CD4-positive, alpha-beta memory T cell (primary cell): ENCODE measurements around the gene AHI1. TPM values are rescaled to one million over a fixed set of nuclear protein-coding genes. Genes with fewer than 3 reads are reported as not detected.
"Not testable (repeated sequence)": the region's sequence is repeated elsewhere in the genome, so short reads cannot be mapped to it uniquely, and the experiment has no call there.

ENCODE experiments used
- CTCF ChIA-PET: fragments of 350-600 bp; sonication (Branson Sonifier 250); formaldehyde crosslinking; loops from one replicate; lab custom pipeline; 2021; ENCODE audit warnings: inconsistent platforms; ENCODE audit not compliant: partially characterized antibody; lab: Charles Lee
- POLR2A ChIA-PET: fragments of 350-600 bp; sonication (Branson Sonifier 250); formaldehyde crosslinking; loops from one replicate; lab custom pipeline; 2021; ENCODE audit not compliant: partially characterized antibody; lab: Charles Lee
- DNase-seq, 5 donors: peaks; one replicate each; pipeline versions ENCODE4 v3.0.0 to v3.0.0-alpha.2; 2020 to 2022; ENCODE audit warnings: mixed read lengths in 1 of 5
- H3K27ac ChIP-seq: one replicate; pipeline ENCODE4 v1.7.0; 2013; ENCODE audit warnings: low read depth, low read length
- H3K27me3 ChIP-seq: 2 replicates; pipeline ENCODE4 v1.7.0; 2013; ENCODE audit warnings: mild to moderate bottlenecking, low read length, moderate library complexity; ENCODE audit not compliant: insufficient read depth
- H3K36me3 ChIP-seq: 2 replicates; pipeline ENCODE4 v1.7.0; 2013; ENCODE audit warnings: mild to moderate bottlenecking, low read length, moderate library complexity; ENCODE audit not compliant: insufficient read depth
- H3K4me1 ChIP-seq: 2 replicates; pipeline ENCODE4 v1.7.0; 2013; ENCODE audit warnings: mild to moderate bottlenecking, low read length, moderate library complexity; ENCODE audit not compliant: insufficient read depth
- H3K4me3 ChIP-seq, 2 donors: one replicate each; pipeline ENCODE4 v1.7.0; 2013; ENCODE audit warnings: low read length in 2 of 2, mild to moderate bottlenecking in 1 of 2
- H3K9me3 ChIP-seq, 2 donors: one replicate each; pipeline ENCODE4 v1.7.0; 2013; ENCODE audit warnings: low read length in 2 of 2, control low read depth in 1 of 2; ENCODE audit not compliant: control insufficient read depth in 1 of 2
- H3K27ac Mint-ChIP-seq, 7 donors: one replicate each; pipeline ENCODE4 v1.8.0; 2020 to 2021; ENCODE audit warnings: mixed read lengths in 7 of 7, mild to moderate bottlenecking in 6 of 7, inconsistent platforms in 3 of 7, moderate library complexity in 3 of 7
- H3K27me3 Mint-ChIP-seq, 2 donors: one replicate each; pipeline ENCODE4 v1.8.0; 2020 to 2021; ENCODE audit warnings: mixed read lengths in 2 of 2
- H3K36me3 Mint-ChIP-seq, 2 donors: one replicate each; pipeline ENCODE4 v1.8.0; 2020 to 2021; ENCODE audit warnings: mixed read lengths in 2 of 2, inconsistent platforms in 1 of 2, mild to moderate bottlenecking in 1 of 2
- H3K4me1 Mint-ChIP-seq, 4 donors: one replicate each; pipeline ENCODE4 v1.8.0; 2020 to 2021; ENCODE audit warnings: mixed read lengths in 4 of 4, mild to moderate bottlenecking in 1 of 4
- H3K4me3 Mint-ChIP-seq, 8 donors: one replicate each; pipeline ENCODE4 v1.8.0; 2020 to 2021; ENCODE audit warnings: mixed read lengths in 8 of 8, mild to moderate bottlenecking in 7 of 8, moderate library complexity in 6 of 8, inconsistent platforms in 3 of 8
- H3K9me3 Mint-ChIP-seq, 8 donors: one replicate each; pipeline ENCODE4 v1.8.0; 2020 to 2021; ENCODE audit warnings: mixed read lengths in 8 of 8, mild to moderate bottlenecking in 5 of 8, inconsistent platforms in 3 of 8, moderate library complexity in 1 of 8
- intact Hi-C: fragments of 100-400 bp; cut with micrococcal nuclease; formaldehyde crosslinking; loops from one replicate; pipeline ENCODE4 v1.15.1; 2023
- polyA plus RNA-seq, 2 donors: library from polyadenylated mRNA; unstranded; fragments of 300-500 nt; fragmentation: Illumina TruSeq; gene quantifications; one replicate each; pipeline ENCODE4 v1.2.3, GENCODE V29; 2021
- total RNA-seq, 2 experiments: library from RNA; stranded (reverse); gene quantifications; one replicate each; pipeline ENCODE4 v1.2.3, GENCODE V29; 2021

The AHI1 gene
- total and polyA plus RNA-seq, 4 experiments from 2014 or later: 0.59 to 12.8 (median 9.2) TPM

- H3K36me3 Mint-ChIP-seq: peaks cover 0 to 7% of the 10 kb centered on the region in 2 donors
- no peak overlapping the region for H3K4me3 ChIP-seq
- H3K27me3 Mint-ChIP-seq: no peaks in the 10 kb centered on the region
- no peak overlapping the region for H3K4me3 Mint-ChIP-seq
- intact Hi-C loops: no loop called here
- ChIA-PET POLR2A (no interaction called here), CTCF (no interaction called here)
- H3K4me1 ChIP-seq: no peaks in the 10 kb centered on the region
- H3K9me3 Mint-ChIP-seq: no peaks in the 10 kb centered on the region
- no peaks in the 10 kb centered on the region for H3K4me1 Mint-ChIP-seq
- no peaks in the 10 kb centered on the region for H3K27me3 ChIP-seq
- no peak overlapping the region for H3K27ac ChIP-seq
- H3K27ac Mint-ChIP-seq: no peak overlapping the region
- H3K9me3 ChIP-seq: no peaks in the 10 kb centered on the region
- DNase-seq: no peak
- H3K36me3 ChIP-seq: no peaks in the 10 kb centered on the region
Observed at GRCh38 chr6:135358251-135358821, 139.2 kb downstream of the AHI1 start.

GRCh38 chr6:135354407-135354806, 143.1 kb downstream of the AHI1 start:
- Mint-ChIP-seq H3K9me3 (no peaks in the 10 kb centered on the region), H3K4me3 (no peak overlapping the region), H3K27ac (no peak overlapping the region), H3K36me3 (peaks cover 0 to 7% of the 10 kb centered on the region in 2 donors), H3K4me1 (no peaks in the 10 kb centered on the region), H3K27me3 (no peaks in the 10 kb centered on the region)
- POLR2A ChIA-PET: no interaction called here
- no peaks in the 10 kb centered on the region for H3K9me3 ChIP-seq
- H3K4me3 ChIP-seq: no peak overlapping the region
- no peak overlapping the region for H3K27ac ChIP-seq
- no peaks in the 10 kb centered on the region for H3K27me3 ChIP-seq
- intact Hi-C loops: no loop called here
- no peaks in the 10 kb centered on the region for H3K36me3 ChIP-seq
- H3K4me1 ChIP-seq: no peaks in the 10 kb centered on the region
- CTCF ChIA-PET: no interaction called here
- DNase-seq: no peak

- no peak overlapping the region for H3K27ac Mint-ChIP-seq
- no peak overlapping the region for H3K4me3 Mint-ChIP-seq
- H3K9me3 Mint-ChIP-seq: no peaks in the 10 kb centered on the region
- no peak overlapping the region for H3K27ac ChIP-seq
- no peaks in the 10 kb centered on the region for H3K27me3 Mint-ChIP-seq
- POLR2A ChIA-PET: no interaction called here
- DNase-seq: no peak
- peaks cover 0 to 7% of the 10 kb centered on the region in 2 donors for H3K36me3 Mint-ChIP-seq
- H3K4me3 ChIP-seq: no peak overlapping the region
- no peaks in the 10 kb centered on the region for H3K4me1 ChIP-seq
- CTCF ChIA-PET: no interaction called here
- intact Hi-C loops: no loop called here
- H3K36me3 ChIP-seq: no peaks in the 10 kb centered on the region
- no peaks in the 10 kb centered on the region for H3K27me3 ChIP-seq
- H3K4me1 Mint-ChIP-seq: no peaks in the 10 kb centered on the region
- no peaks in the 10 kb centered on the region for H3K9me3 ChIP-seq
Observed at GRCh38 chr6:135353113-135353512, 144.4 kb downstream of the AHI1 start.

GRCh38 chr6:135351635-135352034, 145.9 kb downstream of the AHI1 start:
- intact Hi-C loops: no loop called here
- peaks cover 0 to 2% (median 0%) of the 10 kb centered on the region in 4 donors for H3K4me1 Mint-ChIP-seq
- no peak for DNase-seq
- H3K4me3 Mint-ChIP-seq: no peak overlapping the region
- H3K36me3 Mint-ChIP-seq: peaks cover 0 to 7% of the 10 kb centered on the region in 2 donors
- H3K27me3 Mint-ChIP-seq: no peaks in the 10 kb centered on the region
- Histone ChIP-seq H3K27me3 (no peaks in the 10 kb centered on the region), H3K4me1 (no peaks in the 10 kb centered on the region), H3K36me3 (no peaks in the 10 kb centered on the region), H3K27ac (no peak overlapping the region), H3K9me3 (no peaks in the 10 kb centered on the region), H3K4me3 (no peak overlapping the region)
- no peak overlapping the region for H3K27ac Mint-ChIP-seq
- no peaks in the 10 kb centered on the region for H3K9me3 Mint-ChIP-seq
- CTCF ChIA-PET: no interaction called here
- POLR2A ChIA-PET: no interaction called here

- H3K27me3 Mint-ChIP-seq: no peaks in the 10 kb centered on the region
- Histone ChIP-seq H3K9me3 (no peaks in the 10 kb centered on the region), H3K27me3 (no peaks in the 10 kb centered on the region), H3K4me3 (no peak overlapping the region), H3K4me1 (no peaks in the 10 kb centered on the region), H3K27ac (no peak overlapping the region), H3K36me3 (no peaks in the 10 kb centered on the region)
- no peak overlapping the region for H3K27ac Mint-ChIP-seq
- H3K4me1 Mint-ChIP-seq: peaks cover 0 to 2% (median 0%) of the 10 kb centered on the region in 4 donors
- ChIA-PET POLR2A (no interaction called here), CTCF (no interaction called here)
- intact Hi-C loops: no loop called here
- H3K9me3 Mint-ChIP-seq: no peaks in the 10 kb centered on the region
- peaks cover 0 to 5% of the 10 kb centered on the region in 2 donors for H3K36me3 Mint-ChIP-seq
- H3K4me3 Mint-ChIP-seq: no peak overlapping the region
- no peak for DNase-seq
Observed at GRCh38 chr6:135347887-135348286, 149.7 kb downstream of the AHI1 start.

GRCh38 chr6:135346747-135347146, 150.8 kb downstream of the AHI1 start:
- CTCF ChIA-PET: no interaction called here
- no peaks in the 10 kb centered on the region for H3K4me1 ChIP-seq
- no peaks in the 10 kb centered on the region for H3K9me3 Mint-ChIP-seq
- H3K9me3 ChIP-seq: no peaks in the 10 kb centered on the region
- intact Hi-C loops: no loop called here
- H3K27ac ChIP-seq: no peak overlapping the region
- DNase-seq: no peak
- H3K27ac Mint-ChIP-seq: peak overlapping the region in 1 of 7 donors; percentile 1
- peaks cover 0 to 2% (median 0%) of the 10 kb centered on the region in 4 donors for H3K4me1 Mint-ChIP-seq
- no peaks in the 10 kb centered on the region for H3K27me3 Mint-ChIP-seq
- POLR2A ChIA-PET: no interaction called here
- no peak overlapping the region for H3K4me3 ChIP-seq
- H3K27me3 ChIP-seq: no peaks in the 10 kb centered on the region
- H3K36me3 Mint-ChIP-seq: peaks cover 0 to 5% of the 10 kb centered on the region in 2 donors
- no peak overlapping the region for H3K4me3 Mint-ChIP-seq
- no peaks in the 10 kb centered on the region for H3K36me3 ChIP-seq

- Mint-ChIP-seq H3K4me3 (no peak overlapping the region), H3K9me3 (no peaks in the 10 kb centered on the region), H3K27me3 (no peaks in the 10 kb centered on the region), H3K4me1 (peaks cover 0 to 2% (median 0%) of the 10 kb centered on the region in 4 donors), H3K27ac (no peak overlapping the region), H3K36me3 (peaks cover 0 to 5% of the 10 kb centered on the region in 2 donors)
- H3K27me3 ChIP-seq: no peaks in the 10 kb centered on the region
- H3K36me3 ChIP-seq: no peaks in the 10 kb centered on the region
- no peaks in the 10 kb centered on the region for H3K4me1 ChIP-seq
- intact Hi-C loops: no loop called here
- no peaks in the 10 kb centered on the region for H3K9me3 ChIP-seq
- no peak overlapping the region for H3K4me3 ChIP-seq
- H3K27ac ChIP-seq: no peak overlapping the region
- no peak for DNase-seq
- ChIA-PET CTCF (no interaction called here), POLR2A (no interaction called here)
Observed at GRCh38 chr6:135344526-135344925, 153.0 kb downstream of the AHI1 start.

- H3K36me3 Mint-ChIP-seq, H3K27me3 ChIP-seq, H3K27ac ChIP-seq, H3K36me3 ChIP-seq, H3K9me3 Mint-ChIP-seq, H3K27ac Mint-ChIP-seq, DNase-seq, POLR2A ChIA-PET, H3K4me3 ChIP-seq, H3K9me3 ChIP-seq, CTCF ChIA-PET, H3K4me3 Mint-ChIP-seq, intact Hi-C loops, H3K4me1 Mint-ChIP-seq, H3K27me3 Mint-ChIP-seq, H3K4me1 ChIP-seq: not testable (repeated sequence)
Observed at GRCh38 chr6:135339920-135340319, 157.6 kb downstream of the AHI1 start.
